Measurements from ENCODE around the gene GABBR2. TPM values are rescaled to one million over a fixed set of nuclear protein-coding genes. Genes with fewer than 3 reads are reported as not detected.

Gene GABBR2
- total RNA-seq, 1 donor = 0.27 TPM

- DNase-seq (ENCODE audit: low read depth) = no peak
- no peak overlapping the region for H3K4me3 ChIP-seq (ENCODE audit: low read depth, low read length)
Observed at GRCh38 chr9:98732801-98733200, 24.1 kb upstream of the GABBR2 start.

DNA sequence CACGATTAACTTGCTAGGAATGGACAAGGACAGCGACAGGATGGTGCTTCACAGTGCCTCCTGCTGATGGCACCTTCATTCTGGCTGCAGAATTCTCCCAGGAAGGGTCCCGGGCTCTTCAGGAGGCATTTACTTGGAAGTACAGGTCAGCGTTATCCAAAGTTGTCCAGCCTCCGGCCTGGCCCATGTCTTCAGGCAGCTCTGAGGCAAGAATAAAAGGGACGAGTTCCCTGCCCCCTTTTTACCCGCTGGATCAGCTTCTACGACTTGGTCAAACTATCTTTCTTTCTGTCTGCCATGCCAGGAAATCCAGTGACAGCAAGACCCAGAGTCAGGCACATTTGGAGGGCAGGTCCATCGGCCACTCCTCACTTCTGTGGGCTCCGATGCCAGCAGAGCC is 23.4 kb upstream of the GABBR2 start:
- no peak for DNase-seq (ENCODE audit: low read depth)
- H3K4me3 ChIP-seq (ENCODE audit: low read depth, low read length) = no peak overlapping the region
- TF ChIP-seq, protein P1, sequence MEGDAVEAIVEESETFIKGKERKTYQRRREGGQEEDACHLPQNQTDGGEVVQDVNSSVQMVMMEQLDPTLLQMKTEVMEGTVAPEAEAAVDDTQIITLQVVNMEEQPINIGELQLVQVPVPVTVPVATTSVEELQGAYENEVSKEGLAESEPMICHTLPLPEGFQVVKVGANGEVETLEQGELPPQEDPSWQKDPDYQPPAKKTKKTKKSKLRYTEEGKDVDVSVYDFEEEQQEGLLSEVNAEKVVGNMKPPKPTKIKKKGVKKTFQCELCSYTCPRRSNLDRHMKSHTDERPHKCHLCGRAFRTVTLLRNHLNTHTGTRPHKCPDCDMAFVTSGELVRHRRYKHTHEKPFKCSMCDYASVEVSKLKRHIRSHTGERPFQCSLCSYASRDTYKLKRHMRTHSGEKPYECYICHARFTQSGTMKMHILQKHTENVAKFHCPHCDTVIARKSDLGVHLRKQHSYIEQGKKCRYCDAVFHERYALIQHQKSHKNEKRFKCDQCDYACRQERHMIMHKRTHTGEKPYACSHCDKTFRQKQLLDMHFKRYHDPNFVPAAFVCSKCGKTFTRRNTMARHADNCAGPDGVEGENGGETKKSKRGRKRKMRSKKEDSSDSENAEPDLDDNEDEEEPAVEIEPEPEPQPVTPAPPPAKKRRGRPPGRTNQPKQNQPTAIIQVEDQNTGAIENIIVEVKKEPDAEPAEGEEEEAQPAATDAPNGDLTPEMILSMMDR (IDR thresholded peaks at IDR 0.05; ENCODE audit: insufficient read depth, low read length) = no peak

More at GRCh38 chr9:98732801-98733200, 24.1 kb upstream of the GABBR2 start:
- TF ChIP-seq, protein P1 (IDR thresholded peaks at IDR 0.05; ENCODE audit: insufficient read depth, low read length) = no peak

DNA sequence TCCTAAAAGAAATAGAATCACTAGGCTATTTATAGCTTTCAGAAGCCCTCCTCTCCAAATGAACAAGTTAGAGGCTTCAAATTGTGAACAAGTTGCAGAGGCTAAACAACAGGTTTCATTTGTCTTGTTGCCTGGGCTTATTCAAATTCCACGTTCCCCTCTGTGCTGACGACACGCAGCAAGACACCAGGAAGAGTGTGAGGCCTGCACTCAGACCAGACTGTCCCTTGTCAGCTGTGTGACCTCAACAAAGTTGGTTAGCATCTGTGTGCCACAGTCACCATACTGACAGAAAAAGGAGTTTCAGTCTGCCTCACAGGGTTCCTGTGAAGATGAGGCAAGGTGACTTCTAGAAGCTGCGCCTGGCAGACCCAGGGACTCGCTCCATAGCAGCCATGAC is 22.1 kb upstream of the GABBR2 start:
- no peak for DNase-seq (ENCODE audit: low read depth)
- TF ChIP-seq, protein P1 (IDR thresholded peaks at IDR 0.05; ENCODE audit: insufficient read depth, low read length) = no peak

DNA sequence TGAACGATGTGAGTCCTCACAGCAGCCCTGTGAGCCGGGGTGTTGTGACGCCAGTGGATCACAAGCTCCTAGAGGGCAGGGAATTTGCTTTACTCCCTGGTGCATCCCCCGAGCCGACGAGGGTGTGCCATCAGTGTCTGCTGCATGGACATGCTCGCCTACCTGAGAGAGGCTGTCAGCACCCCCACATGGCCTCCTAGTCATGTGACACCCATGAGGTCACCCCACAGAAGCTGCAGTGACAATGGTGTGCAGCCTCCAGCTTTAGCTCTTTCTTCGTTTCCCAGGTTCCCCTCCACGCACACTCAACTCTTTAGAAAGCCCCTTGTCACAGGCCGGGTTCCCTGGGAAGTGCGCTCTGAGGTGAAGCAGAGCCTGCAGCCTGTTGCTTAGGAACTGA is 19.8 kb upstream of the GABBR2 start:
- no peak for DNase-seq (ENCODE audit: low read depth)
- H3K4me3 ChIP-seq (ENCODE audit: low read depth, low read length) = no peak overlapping the region
- TF ChIP-seq, protein P1 (IDR thresholded peaks at IDR 0.05; ENCODE audit: insufficient read depth, low read length) = no peak

More for the DNA sequence above, 22.1 kb upstream of the GABBR2 start:
- H3K4me3 ChIP-seq (ENCODE audit: low read depth, low read length) = no peak overlapping the region

DNA sequence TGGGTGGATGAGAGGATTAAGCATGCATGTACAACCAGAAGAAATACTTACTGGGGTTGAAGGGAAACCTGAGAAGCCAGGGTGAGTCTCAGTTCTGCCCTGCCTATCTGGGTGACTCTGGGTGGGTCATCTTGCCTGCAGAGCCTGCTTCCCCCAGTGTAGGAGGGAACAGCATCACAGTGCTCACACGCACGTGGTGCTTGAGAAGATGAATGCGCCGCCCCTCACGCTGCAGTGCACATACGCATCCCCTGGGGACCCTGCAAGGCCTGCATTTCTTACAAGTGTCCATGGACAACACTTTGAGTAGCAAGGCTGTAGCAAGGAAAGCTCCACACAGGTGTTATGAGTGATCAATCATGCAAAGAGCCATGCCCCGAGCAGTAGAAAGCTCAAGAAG is 18.7 kb upstream of the GABBR2 start:
- H3K4me3 ChIP-seq (ENCODE audit: low read depth, low read length) = no peak overlapping the region
- no peak for DNase-seq (ENCODE audit: low read depth)
- TF ChIP-seq, protein P1 (IDR thresholded peaks at IDR 0.05; ENCODE audit: insufficient read depth, low read length) = no peak

GRCh38 chr9:98726735-98727134 is 18.0 kb upstream of the GABBR2 start:
- TF ChIP-seq, protein P1 (IDR thresholded peaks at IDR 0.05; ENCODE audit: insufficient read depth, low read length) = no peak
- H3K4me3 ChIP-seq (ENCODE audit: low read depth, low read length) = no peak overlapping the region
- DNase-seq (ENCODE audit: low read depth) = peak; percentile 57

- H3K4me3 ChIP-seq (ENCODE audit: low read depth, low read length) = no peak overlapping the region
- DNase-seq (ENCODE audit: low read depth) = no peak
- TF ChIP-seq, protein P1 (IDR thresholded peaks at IDR 0.05; ENCODE audit: insufficient read depth, low read length) = no peak
Observed at GRCh38 chr9:98724810-98725530, 16.2 kb upstream of the GABBR2 start.
